WTC11 (cell line): ENCODE measurements around the gene DDX25. TPM values are rescaled to one million over a fixed set of nuclear protein-coding genes. Genes with fewer than 3 reads are reported as not detected.

Source experiments
- ATAC-seq: fragments of 200-7000 bp; cut with Tn5 transposase; 2 replicates; pipeline ENCODE4 v1.10.0; 2021; ENCODE audit warnings: mild to moderate bottlenecking, moderate library complexity
- CTCF ChIA-PET: fragments of 300-600 bp; sonication (Branson Sonifier 250); formaldehyde crosslinking; loops from one replicate; lab custom pipeline; 2021; ENCODE audit warnings: antibody characterized with exemption; lab: Charles Lee
- POLR2A ChIA-PET: fragments of 350-600 bp; sonication (Branson Sonifier 250); formaldehyde crosslinking; loops from one replicate; lab custom pipeline; 2021; ENCODE audit warnings: antibody characterized with exemption; lab: Charles Lee
- DNase-seq: peaks from one replicate; pipeline ENCODE4 v3.0.0; 2021; ENCODE audit warnings: low spot score
- H3K27ac Mint-ChIP-seq: 2 replicates; pipeline ENCODE4 v1.8.0; 2021; ENCODE audit warnings: mixed read lengths
- H3K27me3 Mint-ChIP-seq: 2 replicates; pipeline ENCODE4 v1.8.0; 2021; ENCODE audit warnings: low read depth, mild to moderate bottlenecking, moderate library complexity, mixed read lengths
- H3K36me3 Mint-ChIP-seq: 2 replicates; pipeline ENCODE4 v1.8.0; 2021; ENCODE audit warnings: mixed read lengths
- H3K4me1 Mint-ChIP-seq: 2 replicates; pipeline ENCODE4 v1.8.0; 2022; ENCODE audit warnings: mixed read lengths
- H3K4me3 Mint-ChIP-seq: 2 replicates; pipeline ENCODE4 v1.8.0; 2021; ENCODE audit warnings: mild to moderate bottlenecking, moderate library complexity, mixed read lengths
- H3K9me3 Mint-ChIP-seq: 2 replicates; pipeline ENCODE4 v1.8.0; 2021; ENCODE audit warnings: mixed read lengths
- ESRRA ChIP-seq: sonication (generic); formaldehyde crosslinking; IDR thresholded peaks from 2 replicates; pipeline ENCODE4 v1.8.1; 2022; ENCODE audit warnings: mild to moderate bottlenecking, missing genetic modification reagents, borderline replicate concordance
- FOXK1 ChIP-seq: sonication (generic); formaldehyde crosslinking; IDR thresholded peaks from 2 replicates; pipeline ENCODE4 v1.8.0; 2022; ENCODE audit warnings: mild to moderate bottlenecking, moderate library complexity, missing genetic modification reagents
- NFYB ChIP-seq: sonication (generic); formaldehyde crosslinking; conservative IDR thresholded peaks from 2 replicates; pipeline ENCODE4 v1.8.0; 2022; ENCODE audit warnings: low read depth, missing genetic modification reagents
- RORB ChIP-seq: fragments of 250-450 bp; sonication (Bioruptor Pico); IDR thresholded peaks from 2 replicates; pipeline ENCODE4 v1.9.0; 2021; ENCODE audit warnings: mild to moderate bottlenecking
- SMAD3 ChIP-seq: sonication (generic); formaldehyde crosslinking; IDR thresholded peaks from 2 replicates; pipeline ENCODE4 v1.8.0; 2022; ENCODE audit warnings: missing genetic modification reagents, mild to moderate bottlenecking, borderline replicate concordance
- ZNF219 ChIP-seq: sonication (generic); formaldehyde crosslinking; IDR thresholded peaks from 2 replicates; pipeline ENCODE4 v1.8.0; 2023; ENCODE audit warnings: missing genetic modification reagents, mild to moderate bottlenecking, borderline replicate concordance
- total RNA-seq: library from RNA; stranded (reverse); gene quantifications from 3 replicates; pipeline ENCODE4 v1.2.3, GENCODE V29; 2021
- TF ChIP-seq, protein P1 (sequence below): sonication (generic); formaldehyde crosslinking; IDR thresholded peaks from 2 replicates; pipeline ENCODE4 v1.8.1; 2023; ENCODE audit warnings: mild to moderate bottlenecking, missing genetic modification reagents, moderate library complexity
- TF ChIP-seq, protein P2 (sequence below): fragments of 250-450 bp; sonication (Bioruptor Pico); IDR thresholded peaks from 2 replicates; pipeline ENCODE4 v1.9.0; 2021; ENCODE audit warnings: mild to moderate bottlenecking, borderline replicate concordance
- TF ChIP-seq, protein P3 (sequence below): sonication (generic); formaldehyde crosslinking; IDR thresholded peaks from 2 replicates; pipeline ENCODE4 v1.8.0; 2023; ENCODE audit warnings: missing genetic modification reagents
- TF ChIP-seq, protein P4 (sequence below): fragments of 200-600 bp; IDR thresholded peaks from 2 replicates; pipeline ENCODE4 v1.8.0; 2022; ENCODE audit warnings: antibody characterized with exemption
- TF ChIP-seq, protein P5 (sequence below): sonication (generic); formaldehyde crosslinking; IDR thresholded peaks from 2 replicates; pipeline ENCODE4 v1.8.0; 2023; ENCODE audit warnings: mild to moderate bottlenecking, missing genetic modification reagents
- TF ChIP-seq, protein P6 (sequence below): fragments of 250-450 bp; sonication (Bioruptor Pico); IDR thresholded peaks from 2 replicates; pipeline ENCODE4 v1.9.0; 2021; ENCODE audit warnings: mild to moderate bottlenecking
- TF ChIP-seq, protein P7 (sequence below): fragments of 250-450 bp; sonication (Bioruptor Pico); IDR thresholded peaks from 2 replicates; pipeline ENCODE4 v1.8.0; 2021; ENCODE audit warnings: mild to moderate bottlenecking

DDX25 gene
- total RNA-seq, 1 experiment from 2014 or later = 17.5 TPM

DNA sequence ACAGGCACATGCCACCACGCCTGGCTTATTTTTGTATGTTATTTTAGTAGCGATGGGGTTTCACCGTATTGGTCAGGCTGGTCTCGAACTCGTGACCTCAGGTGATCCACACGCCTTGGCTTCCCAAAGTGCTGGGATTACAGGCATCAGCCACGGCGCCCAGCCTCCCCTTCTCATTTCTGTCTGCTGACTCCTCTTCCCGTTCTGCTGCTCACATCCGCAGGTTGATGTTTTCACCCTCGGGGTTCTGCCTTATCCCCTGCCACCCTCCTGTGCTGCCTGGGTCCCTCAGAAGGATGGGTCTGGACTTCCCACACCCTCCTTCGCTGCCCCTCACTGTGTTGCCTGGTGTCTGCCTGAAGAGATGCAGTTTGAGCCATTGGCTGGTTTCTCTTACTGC, 22.4 kb downstream of the DDX25 start (continued):
- TF ChIP-seq, protein P1, sequence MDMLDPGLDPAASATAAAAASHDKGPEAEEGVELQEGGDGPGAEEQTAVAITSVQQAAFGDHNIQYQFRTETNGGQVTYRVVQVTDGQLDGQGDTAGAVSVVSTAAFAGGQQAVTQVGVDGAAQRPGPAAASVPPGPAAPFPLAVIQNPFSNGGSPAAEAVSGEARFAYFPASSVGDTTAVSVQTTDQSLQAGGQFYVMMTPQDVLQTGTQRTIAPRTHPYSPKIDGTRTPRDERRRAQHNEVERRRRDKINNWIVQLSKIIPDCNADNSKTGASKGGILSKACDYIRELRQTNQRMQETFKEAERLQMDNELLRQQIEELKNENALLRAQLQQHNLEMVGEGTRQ = no peak
- TF ChIP-seq, protein P2, sequence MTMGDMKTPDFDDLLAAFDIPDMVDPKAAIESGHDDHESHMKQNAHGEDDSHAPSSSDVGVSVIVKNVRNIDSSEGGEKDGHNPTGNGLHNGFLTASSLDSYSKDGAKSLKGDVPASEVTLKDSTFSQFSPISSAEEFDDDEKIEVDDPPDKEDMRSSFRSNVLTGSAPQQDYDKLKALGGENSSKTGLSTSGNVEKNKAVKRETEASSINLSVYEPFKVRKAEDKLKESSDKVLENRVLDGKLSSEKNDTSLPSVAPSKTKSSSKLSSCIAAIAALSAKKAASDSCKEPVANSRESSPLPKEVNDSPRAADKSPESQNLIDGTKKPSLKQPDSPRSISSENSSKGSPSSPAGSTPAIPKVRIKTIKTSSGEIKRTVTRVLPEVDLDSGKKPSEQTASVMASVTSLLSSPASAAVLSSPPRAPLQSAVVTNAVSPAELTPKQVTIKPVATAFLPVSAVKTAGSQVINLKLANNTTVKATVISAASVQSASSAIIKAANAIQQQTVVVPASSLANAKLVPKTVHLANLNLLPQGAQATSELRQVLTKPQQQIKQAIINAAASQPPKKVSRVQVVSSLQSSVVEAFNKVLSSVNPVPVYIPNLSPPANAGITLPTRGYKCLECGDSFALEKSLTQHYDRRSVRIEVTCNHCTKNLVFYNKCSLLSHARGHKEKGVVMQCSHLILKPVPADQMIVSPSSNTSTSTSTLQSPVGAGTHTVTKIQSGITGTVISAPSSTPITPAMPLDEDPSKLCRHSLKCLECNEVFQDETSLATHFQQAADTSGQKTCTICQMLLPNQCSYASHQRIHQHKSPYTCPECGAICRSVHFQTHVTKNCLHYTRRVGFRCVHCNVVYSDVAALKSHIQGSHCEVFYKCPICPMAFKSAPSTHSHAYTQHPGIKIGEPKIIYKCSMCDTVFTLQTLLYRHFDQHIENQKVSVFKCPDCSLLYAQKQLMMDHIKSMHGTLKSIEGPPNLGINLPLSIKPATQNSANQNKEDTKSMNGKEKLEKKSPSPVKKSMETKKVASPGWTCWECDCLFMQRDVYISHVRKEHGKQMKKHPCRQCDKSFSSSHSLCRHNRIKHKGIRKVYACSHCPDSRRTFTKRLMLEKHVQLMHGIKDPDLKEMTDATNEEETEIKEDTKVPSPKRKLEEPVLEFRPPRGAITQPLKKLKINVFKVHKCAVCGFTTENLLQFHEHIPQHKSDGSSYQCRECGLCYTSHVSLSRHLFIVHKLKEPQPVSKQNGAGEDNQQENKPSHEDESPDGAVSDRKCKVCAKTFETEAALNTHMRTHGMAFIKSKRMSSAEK (CRISPR knock-in tag) = no peak
- TF ChIP-seq, protein P3, sequence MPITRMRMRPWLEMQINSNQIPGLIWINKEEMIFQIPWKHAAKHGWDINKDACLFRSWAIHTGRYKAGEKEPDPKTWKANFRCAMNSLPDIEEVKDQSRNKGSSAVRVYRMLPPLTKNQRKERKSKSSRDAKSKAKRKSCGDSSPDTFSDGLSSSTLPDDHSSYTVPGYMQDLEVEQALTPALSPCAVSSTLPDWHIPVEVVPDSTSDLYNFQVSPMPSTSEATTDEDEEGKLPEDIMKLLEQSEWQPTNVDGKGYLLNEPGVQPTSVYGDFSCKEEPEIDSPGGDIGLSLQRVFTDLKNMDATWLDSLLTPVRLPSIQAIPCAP (CRISPR knock-in tag) = no peak
- TF ChIP-seq ZNF219 = no peak
- TF ChIP-seq, protein P4, sequence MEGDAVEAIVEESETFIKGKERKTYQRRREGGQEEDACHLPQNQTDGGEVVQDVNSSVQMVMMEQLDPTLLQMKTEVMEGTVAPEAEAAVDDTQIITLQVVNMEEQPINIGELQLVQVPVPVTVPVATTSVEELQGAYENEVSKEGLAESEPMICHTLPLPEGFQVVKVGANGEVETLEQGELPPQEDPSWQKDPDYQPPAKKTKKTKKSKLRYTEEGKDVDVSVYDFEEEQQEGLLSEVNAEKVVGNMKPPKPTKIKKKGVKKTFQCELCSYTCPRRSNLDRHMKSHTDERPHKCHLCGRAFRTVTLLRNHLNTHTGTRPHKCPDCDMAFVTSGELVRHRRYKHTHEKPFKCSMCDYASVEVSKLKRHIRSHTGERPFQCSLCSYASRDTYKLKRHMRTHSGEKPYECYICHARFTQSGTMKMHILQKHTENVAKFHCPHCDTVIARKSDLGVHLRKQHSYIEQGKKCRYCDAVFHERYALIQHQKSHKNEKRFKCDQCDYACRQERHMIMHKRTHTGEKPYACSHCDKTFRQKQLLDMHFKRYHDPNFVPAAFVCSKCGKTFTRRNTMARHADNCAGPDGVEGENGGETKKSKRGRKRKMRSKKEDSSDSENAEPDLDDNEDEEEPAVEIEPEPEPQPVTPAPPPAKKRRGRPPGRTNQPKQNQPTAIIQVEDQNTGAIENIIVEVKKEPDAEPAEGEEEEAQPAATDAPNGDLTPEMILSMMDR = no peak

DNA sequence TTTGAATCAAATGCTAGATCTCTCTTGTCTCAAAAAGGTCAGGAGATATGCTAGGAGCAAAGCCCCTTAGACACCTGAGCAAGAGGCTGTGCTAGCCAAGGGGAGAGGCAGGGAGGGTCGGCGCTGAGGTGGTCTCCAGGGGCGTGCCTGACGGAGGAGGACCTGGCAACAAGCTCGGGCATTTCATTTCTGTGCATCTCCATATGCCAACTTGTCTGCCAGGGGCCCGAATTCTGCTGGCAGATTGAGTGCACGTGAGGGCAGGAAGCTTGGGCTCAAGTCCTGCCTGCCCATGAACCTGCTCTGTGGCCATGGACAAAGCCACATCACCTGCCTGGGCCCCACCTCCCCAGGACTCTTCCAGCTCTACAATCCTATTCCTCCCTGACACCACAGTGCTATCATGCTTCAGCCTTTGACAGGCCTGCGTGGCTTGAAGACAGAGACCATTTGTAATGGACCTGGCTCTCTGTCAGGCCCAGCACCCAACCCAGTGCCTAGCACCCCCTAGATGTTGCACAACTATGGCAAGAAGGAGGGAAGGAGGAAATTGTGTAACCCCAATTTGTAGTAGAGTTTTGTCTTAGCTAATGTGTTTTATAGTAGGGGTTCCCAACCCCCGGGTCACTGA, 25.3 kb downstream of the DDX25 start:
- peaks cover 33% of the 10 kb centered on the region for H3K4me1 Mint-ChIP-seq
- DNase-seq = no peak
- TF ChIP-seq RORB (CRISPR knock-in tag) = no peak
- TF ChIP-seq, protein P5, sequence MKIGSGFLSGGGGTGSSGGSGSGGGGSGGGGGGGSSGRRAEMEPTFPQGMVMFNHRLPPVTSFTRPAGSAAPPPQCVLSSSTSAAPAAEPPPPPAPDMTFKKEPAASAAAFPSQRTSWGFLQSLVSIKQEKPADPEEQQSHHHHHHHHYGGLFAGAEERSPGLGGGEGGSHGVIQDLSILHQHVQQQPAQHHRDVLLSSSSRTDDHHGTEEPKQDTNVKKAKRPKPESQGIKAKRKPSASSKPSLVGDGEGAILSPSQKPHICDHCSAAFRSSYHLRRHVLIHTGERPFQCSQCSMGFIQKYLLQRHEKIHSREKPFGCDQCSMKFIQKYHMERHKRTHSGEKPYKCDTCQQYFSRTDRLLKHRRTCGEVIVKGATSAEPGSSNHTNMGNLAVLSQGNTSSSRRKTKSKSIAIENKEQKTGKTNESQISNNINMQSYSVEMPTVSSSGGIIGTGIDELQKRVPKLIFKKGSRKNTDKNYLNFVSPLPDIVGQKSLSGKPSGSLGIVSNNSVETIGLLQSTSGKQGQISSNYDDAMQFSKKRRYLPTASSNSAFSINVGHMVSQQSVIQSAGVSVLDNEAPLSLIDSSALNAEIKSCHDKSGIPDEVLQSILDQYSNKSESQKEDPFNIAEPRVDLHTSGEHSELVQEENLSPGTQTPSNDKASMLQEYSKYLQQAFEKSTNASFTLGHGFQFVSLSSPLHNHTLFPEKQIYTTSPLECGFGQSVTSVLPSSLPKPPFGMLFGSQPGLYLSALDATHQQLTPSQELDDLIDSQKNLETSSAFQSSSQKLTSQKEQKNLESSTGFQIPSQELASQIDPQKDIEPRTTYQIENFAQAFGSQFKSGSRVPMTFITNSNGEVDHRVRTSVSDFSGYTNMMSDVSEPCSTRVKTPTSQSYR (CRISPR knock-in tag) = no peak
- no peak for TF ChIP-seq ESRRA (CRISPR knock-in tag)
- TF ChIP-seq, protein P6, sequence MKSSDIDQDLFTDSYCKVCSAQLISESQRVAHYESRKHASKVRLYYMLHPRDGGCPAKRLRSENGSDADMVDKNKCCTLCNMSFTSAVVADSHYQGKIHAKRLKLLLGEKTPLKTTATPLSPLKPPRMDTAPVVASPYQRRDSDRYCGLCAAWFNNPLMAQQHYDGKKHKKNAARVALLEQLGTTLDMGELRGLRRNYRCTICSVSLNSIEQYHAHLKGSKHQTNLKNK (CRISPR knock-in tag) = no peak
- TF ChIP-seq, protein P7, sequence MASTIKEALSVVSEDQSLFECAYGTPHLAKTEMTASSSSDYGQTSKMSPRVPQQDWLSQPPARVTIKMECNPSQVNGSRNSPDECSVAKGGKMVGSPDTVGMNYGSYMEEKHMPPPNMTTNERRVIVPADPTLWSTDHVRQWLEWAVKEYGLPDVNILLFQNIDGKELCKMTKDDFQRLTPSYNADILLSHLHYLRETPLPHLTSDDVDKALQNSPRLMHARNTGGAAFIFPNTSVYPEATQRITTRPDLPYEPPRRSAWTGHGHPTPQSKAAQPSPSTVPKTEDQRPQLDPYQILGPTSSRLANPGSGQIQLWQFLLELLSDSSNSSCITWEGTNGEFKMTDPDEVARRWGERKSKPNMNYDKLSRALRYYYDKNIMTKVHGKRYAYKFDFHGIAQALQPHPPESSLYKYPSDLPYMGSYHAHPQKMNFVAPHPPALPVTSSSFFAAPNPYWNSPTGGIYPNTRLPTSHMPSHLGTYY (CRISPR knock-in tag) = no peak
- TF ChIP-seq FOXK1 (CRISPR knock-in tag) = no peak
- no peak for TF ChIP-seq SMAD3
- TF ChIP-seq NFYB (CRISPR knock-in tag) = no peak
- H3K9me3 Mint-ChIP-seq = no peaks in the 10 kb centered on the region
- H3K36me3 Mint-ChIP-seq = no peaks in the 10 kb centered on the region
- ChIA-PET CTCF (interaction anchor here (0.5 to 1.4 kb wide), 3 partner anchors 12 to 43 kb away, joined by 3 to 5 read pairs (median 3); no protein-coding TSS in a partner anchor), POLR2A (no interaction called here)
- no peak overlapping the region for H3K4me3 Mint-ChIP-seq
- no peaks in the 10 kb centered on the region for H3K27me3 Mint-ChIP-seq
- H3K27ac Mint-ChIP-seq = no peak overlapping the region
- no peak; the same call in 1 of the 2 replicates for ATAC-seq
